ENCODE data around the gene CD83. TPM values are rescaled to one million over a fixed set of nuclear protein-coding genes. Genes with fewer than 3 reads are reported as not detected.

CD83 gene
- polyA plus RNA-seq, 1 donor (not counting 4 experiments of a cell fraction or from before 2014, with no cell fraction given): 3.4 TPM

DNA sequence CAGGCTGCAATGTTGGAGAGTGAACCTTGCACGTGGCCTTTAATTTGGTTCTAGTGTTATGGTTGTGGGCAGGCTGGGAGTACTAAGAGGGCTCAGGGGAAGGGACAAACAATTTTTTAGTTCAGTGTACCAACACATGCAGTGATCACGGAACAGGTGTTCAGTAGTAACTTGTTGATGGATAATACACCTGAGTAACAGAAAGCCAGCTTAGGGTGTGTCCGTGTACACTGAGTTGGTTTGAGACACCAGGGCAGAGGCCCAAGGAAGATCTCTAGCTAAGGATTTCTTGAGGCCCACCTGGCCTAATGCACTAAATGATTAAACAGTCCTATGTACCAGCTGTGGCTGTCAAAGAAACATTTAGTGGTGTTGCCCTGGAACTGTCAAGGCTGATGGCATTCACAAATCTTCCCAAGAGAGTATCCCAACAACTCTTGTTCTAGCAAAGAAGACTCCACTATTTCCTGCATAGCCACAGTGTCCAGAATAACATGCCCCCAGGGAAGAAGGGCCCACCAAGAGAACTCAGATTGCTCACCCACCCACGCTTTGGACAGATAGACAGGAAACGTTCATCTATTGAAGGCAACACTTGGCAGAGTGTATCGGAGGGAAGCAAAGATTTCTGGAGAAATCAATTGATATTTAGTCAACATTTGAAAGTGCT, 60.0 kb downstream of the CD83 start:
- FAIRE-seq (no peak), DNase-seq (ENCODE audit: low read depth, low spot score) (no peak)
- H3K4me3 ChIP-seq (ENCODE audit: control insufficient read depth in 2 of 3, extremely low read depth in 1 of 3, insufficient read depth in 2 of 3, low read depth in 1 of 3, low read length in 3 of 3): no peak overlapping the region
- no peaks in the 10 kb centered on the region for H3K9me1 ChIP-seq (ENCODE audit: control insufficient read depth, extremely low read depth, insufficient read depth, low read length)
- no peak overlapping the region for H3K4me2 ChIP-seq (ENCODE audit: control insufficient read depth, extremely low read depth, insufficient read depth, low read depth, low read length)
- no peaks in the 10 kb centered on the region for H3K36me3 ChIP-seq (ENCODE audit: control insufficient read depth in 2 of 2, extremely low read depth in 1 of 2, insufficient read depth in 2 of 2, low read length in 2 of 2)
- dilution Hi-C loops (cut with MboI; ENCODE audit: extremely low pct_ligation_motif_present, low sequenced_read_pairs): no loop called here
- H3K79me2 ChIP-seq (ENCODE audit: control insufficient read depth, insufficient read depth, low read length): no peaks in the 10 kb centered on the region
- H3K27ac ChIP-seq (ENCODE audit: control insufficient read depth, insufficient read depth, low read length): no peak overlapping the region
- H3K4me1 ChIP-seq (ENCODE audit: control insufficient read depth, extremely low read depth, insufficient read depth, low read length): no peaks in the 10 kb centered on the region
- H3K9me3 ChIP-seq (ENCODE audit: control insufficient read depth, low read depth, low read length): no peaks in the 10 kb centered on the region
- TF ChIP-seq EZH2 (IDR thresholded peaks at IDR 0.05; ENCODE audit: low read length): no peak
- TF ChIP-seq, protein P1, sequence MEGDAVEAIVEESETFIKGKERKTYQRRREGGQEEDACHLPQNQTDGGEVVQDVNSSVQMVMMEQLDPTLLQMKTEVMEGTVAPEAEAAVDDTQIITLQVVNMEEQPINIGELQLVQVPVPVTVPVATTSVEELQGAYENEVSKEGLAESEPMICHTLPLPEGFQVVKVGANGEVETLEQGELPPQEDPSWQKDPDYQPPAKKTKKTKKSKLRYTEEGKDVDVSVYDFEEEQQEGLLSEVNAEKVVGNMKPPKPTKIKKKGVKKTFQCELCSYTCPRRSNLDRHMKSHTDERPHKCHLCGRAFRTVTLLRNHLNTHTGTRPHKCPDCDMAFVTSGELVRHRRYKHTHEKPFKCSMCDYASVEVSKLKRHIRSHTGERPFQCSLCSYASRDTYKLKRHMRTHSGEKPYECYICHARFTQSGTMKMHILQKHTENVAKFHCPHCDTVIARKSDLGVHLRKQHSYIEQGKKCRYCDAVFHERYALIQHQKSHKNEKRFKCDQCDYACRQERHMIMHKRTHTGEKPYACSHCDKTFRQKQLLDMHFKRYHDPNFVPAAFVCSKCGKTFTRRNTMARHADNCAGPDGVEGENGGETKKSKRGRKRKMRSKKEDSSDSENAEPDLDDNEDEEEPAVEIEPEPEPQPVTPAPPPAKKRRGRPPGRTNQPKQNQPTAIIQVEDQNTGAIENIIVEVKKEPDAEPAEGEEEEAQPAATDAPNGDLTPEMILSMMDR (optimal IDR thresholded peaks at IDR 0.05 in 1 of 3, IDR thresholded peaks at IDR 0.05 in 1 of 3, conservative IDR thresholded peaks at IDR 0.05 in 1 of 3; ENCODE audit: extremely low read depth in 1 of 3, insufficient read depth in 2 of 3, low read length in 3 of 3): no peak
- no peaks in the 10 kb centered on the region for H3K27me3 ChIP-seq (ENCODE audit: control insufficient read depth, extremely low read depth, insufficient read depth, low read length)
- H4K20me1 ChIP-seq (ENCODE audit: control insufficient read depth, extremely low read depth, insufficient read depth, low read length): no peaks in the 10 kb centered on the region
- H2AFZ ChIP-seq (ENCODE audit: control insufficient read depth, low read length): no peak overlapping the region
- H3K9ac ChIP-seq (ENCODE audit: control insufficient read depth, extremely low read depth, insufficient read depth, low read length): no peak overlapping the region

DNA sequence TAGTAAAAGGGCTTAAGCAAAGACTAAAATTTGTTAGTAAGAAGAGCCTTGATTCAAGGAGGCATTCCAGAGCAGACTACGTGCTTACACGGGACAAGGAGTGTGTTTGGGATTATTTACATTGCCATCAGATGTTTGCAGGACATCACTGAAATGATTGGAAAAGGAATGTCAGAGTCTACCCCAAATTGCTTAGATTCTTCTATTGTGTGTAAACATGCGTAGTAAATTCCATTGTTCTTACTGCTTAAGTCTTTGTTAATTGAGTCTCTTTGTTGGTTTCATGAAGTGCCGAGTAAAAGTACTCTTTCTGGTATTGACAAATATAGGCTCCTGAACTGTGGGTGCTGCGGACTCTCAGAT, 60.5 kb downstream of the CD83 start:
- H3K4me3 ChIP-seq (ENCODE audit: control insufficient read depth in 2 of 3, extremely low read depth in 1 of 3, insufficient read depth in 2 of 3, low read depth in 1 of 3, low read length in 3 of 3): no peak overlapping the region
- no peaks in the 10 kb centered on the region for H3K9me3 ChIP-seq (ENCODE audit: control insufficient read depth, low read depth, low read length)
- H3K4me1 ChIP-seq (ENCODE audit: control insufficient read depth, extremely low read depth, insufficient read depth, low read length): no peaks in the 10 kb centered on the region
- no peak overlapping the region for H3K9ac ChIP-seq (ENCODE audit: control insufficient read depth, extremely low read depth, insufficient read depth, low read length)
- H3K79me2 ChIP-seq (ENCODE audit: control insufficient read depth, insufficient read depth, low read length): no peaks in the 10 kb centered on the region
- no peaks in the 10 kb centered on the region for H3K27me3 ChIP-seq (ENCODE audit: control insufficient read depth, extremely low read depth, insufficient read depth, low read length)
- TF ChIP-seq, protein P1 (optimal IDR thresholded peaks at IDR 0.05 in 1 of 3, IDR thresholded peaks at IDR 0.05 in 1 of 3, conservative IDR thresholded peaks at IDR 0.05 in 1 of 3; ENCODE audit: extremely low read depth in 1 of 3, insufficient read depth in 2 of 3, low read length in 3 of 3): no peak
- no peak for TF ChIP-seq EZH2 (IDR thresholded peaks at IDR 0.05; ENCODE audit: low read length)
- H4K20me1 ChIP-seq (ENCODE audit: control insufficient read depth, extremely low read depth, insufficient read depth, low read length): no peaks in the 10 kb centered on the region
- FAIRE-seq (no peak), DNase-seq (ENCODE audit: low read depth, low spot score) (no peak)
- H3K9me1 ChIP-seq (ENCODE audit: control insufficient read depth, extremely low read depth, insufficient read depth, low read length): no peaks in the 10 kb centered on the region
- H3K27ac ChIP-seq (ENCODE audit: control insufficient read depth, insufficient read depth, low read length): no peak overlapping the region
- H3K36me3 ChIP-seq (ENCODE audit: control insufficient read depth in 2 of 2, extremely low read depth in 1 of 2, insufficient read depth in 2 of 2, low read length in 2 of 2): no peaks in the 10 kb centered on the region
- no peak overlapping the region for H3K4me2 ChIP-seq (ENCODE audit: control insufficient read depth, extremely low read depth, insufficient read depth, low read depth, low read length)
- H2AFZ ChIP-seq (ENCODE audit: control insufficient read depth, low read length): no peak overlapping the region
- dilution Hi-C loops (cut with MboI; ENCODE audit: extremely low pct_ligation_motif_present, low sequenced_read_pairs): no loop called here

Measured in keratinocyte (primary cell).